H1 (cell line): Measurements from ENCODE around the gene ALDH7A1. TPM values are rescaled to one million over a fixed set of nuclear protein-coding genes. Genes with fewer than 3 reads are reported as not detected.

Source experiments
- CTCF ChIA-PET: fragments of 300-600 bp; sonication (Branson Sonifier 250); formaldehyde crosslinking; loops from one replicate; lab custom pipeline; 2021; ENCODE audit not compliant: partially characterized antibody; lab: Charles Lee
- POLR2A ChIA-PET: fragments of 300-600 bp; sonication (Branson Sonifier 250); formaldehyde crosslinking; loops from one replicate; lab custom pipeline; 2021; ENCODE audit warnings: inconsistent platforms; ENCODE audit not compliant: partially characterized antibody; lab: Charles Lee
- DNase-seq, 2 experiments: peaks; one replicate each; pipeline versions ENCODE4 v3.0.0 to v3.0.0-alpha.2; 2010 to 2022; ENCODE audit warnings: low spot score in 2 of 2, low read depth in 1 of 2, mixed read lengths in 1 of 2
- FAIRE-seq: peaks from 2 replicates; lab custom pipeline; 2011; peaks lifted over from hg19 to GRCh38; lab: Jason Lieb, UNC
- H2AFZ ChIP-seq: 2 replicates; pipeline ENCODE4 v1.8.1; 2012; ENCODE audit warnings: low read length, inconsistent platforms
- H2AK5ac ChIP-seq: 2 replicates; pipeline ENCODE4 v1.6.1; 2013; ENCODE audit warnings: low read depth, low read length
- H2BK120ac ChIP-seq: replicated peaks from 2 replicates; pipeline ENCODE3; 2013; ENCODE audit warnings: low read depth, low read length, inconsistent platforms
- H2BK12ac ChIP-seq: 2 replicates; pipeline ENCODE4 v1.6.1; 2013; ENCODE audit warnings: low read depth, low read length
- H2BK15ac ChIP-seq: 2 replicates; pipeline ENCODE4 v1.6.1; 2013; ENCODE audit warnings: low read length
- H2BK20ac ChIP-seq: 2 replicates; pipeline ENCODE4 v1.6.1; 2013; ENCODE audit warnings: low read length
- H2BK5ac ChIP-seq: 2 replicates; pipeline ENCODE4 v1.6.1; 2013; ENCODE audit warnings: low read depth, low read length
- H3K14ac ChIP-seq: 2 replicates; pipeline ENCODE4 v1.6.1; 2013; ENCODE audit warnings: inconsistent platforms; ENCODE audit not compliant: insufficient read length
- H3K18ac ChIP-seq: 2 replicates; pipeline ENCODE4 v1.6.1; 2013; ENCODE audit warnings: low read length; ENCODE audit errors: extremely low read depth
- H3K23ac ChIP-seq: 2 replicates; pipeline ENCODE4 v1.6.1; 2013; ENCODE audit warnings: inconsistent platforms; ENCODE audit not compliant: insufficient read length
- H3K23me2 ChIP-seq: 2 replicates; pipeline ENCODE4 v1.6.1; 2013; ENCODE audit warnings: low read depth, low read length
- H3K27ac ChIP-seq: 2 replicates; pipeline ENCODE4 v1.6.1; 2011; ENCODE audit warnings: low read depth, low read length, inconsistent platforms
- H3K27me3 ChIP-seq, 4 experiments: replicated peaks in 1 of 4; 1 replicate in 1 of 4; 2 replicates in 3 of 4; pipeline versions ENCODE4 v1.6.1 to v1.8.1; 2011 to 2013; ENCODE audit warnings: low read length in 3 of 4, mild to moderate bottlenecking in 3 of 4, inconsistent platforms in 2 of 4, mixed read lengths in 2 of 4, moderate library complexity in 1 of 4; ENCODE audit not compliant: control insufficient read depth in 3 of 4, insufficient read depth in 3 of 4; ENCODE audit errors: extremely low read depth in 1 of 4
- H3K36me3 ChIP-seq, 4 experiments: 2 replicates each; pipeline versions ENCODE4 v1.6.1 to v1.8.1; 2011 to 2013; ENCODE audit warnings: mild to moderate bottlenecking in 4 of 4, low read length in 3 of 4, moderate library complexity in 2 of 4, control low read depth in 1 of 4, inconsistent platforms in 1 of 4; ENCODE audit not compliant: insufficient read depth in 4 of 4, control insufficient read depth in 2 of 4
- H3K4ac ChIP-seq: replicated peaks from 2 replicates; pipeline ENCODE3; 2013; ENCODE audit warnings: low read length, low read depth, mixed read lengths, inconsistent platforms; ENCODE audit not compliant: insufficient read length
- H3K4me1 ChIP-seq, 4 experiments: replicated peaks in 1 of 4; 1 replicate in 1 of 4; 2 replicates in 3 of 4; pipeline versions ENCODE4 v1.6.1 to v1.8.1; 2011 to 2013; ENCODE audit warnings: low read length in 3 of 4, inconsistent platforms in 2 of 4, mixed read lengths in 1 of 4; ENCODE audit not compliant: insufficient read depth in 4 of 4, control insufficient read depth in 3 of 4
- H3K4me2 ChIP-seq, 2 experiments: 2 replicates each; pipeline versions ENCODE4 v1.6.1 to v1.8.1; 2011 to 2013; ENCODE audit warnings: low read depth in 2 of 2, low read length in 2 of 2, control low read depth in 1 of 2, inconsistent platforms in 1 of 2, mild to moderate bottlenecking in 1 of 2; ENCODE audit not compliant: insufficient read depth in 1 of 2
- H3K4me3 ChIP-seq, 4 experiments: fragments of 200-600, 300-600 bp in 1 of 4; sonication (generic), shearing (Covaris generic), sonication (Bioruptor Twin) in 1 of 4; 2 replicates each; pipeline versions ENCODE4 v1.5.1 to v1.8.1; 2011 to 2016; ENCODE audit warnings: low read length in 4 of 4, low read depth in 3 of 4, control low read depth in 2 of 4, inconsistent platforms in 2 of 4, mild to moderate bottlenecking in 2 of 4, mixed read lengths in 1 of 4, moderate library complexity in 1 of 4; ENCODE audit not compliant: insufficient read depth in 2 of 4; ENCODE audit errors: extremely low read depth in 1 of 4
- H3K56ac ChIP-seq: replicated peaks from 2 replicates; pipeline ENCODE3; 2013; ENCODE audit warnings: low read depth, mild to moderate bottlenecking, mixed read lengths, low read length, inconsistent platforms; ENCODE audit not compliant: insufficient read length
- H3K79me1 ChIP-seq: 2 replicates; pipeline ENCODE4 v1.6.1; 2013; ENCODE audit warnings: low read depth, low read length, control low read depth
- H3K79me2 ChIP-seq, 2 experiments: 2 replicates each; pipeline versions ENCODE4 v1.6.1 to v1.8.1; 2012 to 2013; ENCODE audit warnings: low read length in 2 of 2, mild to moderate bottlenecking in 2 of 2, inconsistent platforms in 1 of 2; ENCODE audit not compliant: insufficient read depth in 2 of 2, control insufficient read depth in 1 of 2
- H3K9ac ChIP-seq, 4 experiments: replicated peaks in 1 of 4; 1 replicate in 1 of 4; 2 replicates in 3 of 4; pipeline versions ENCODE4 v1.6.1 to v1.8.1; 2011 to 2013; ENCODE audit warnings: low read depth in 3 of 4, low read length in 3 of 4, control low read depth in 2 of 4, mild to moderate bottlenecking in 2 of 4, moderate library complexity in 2 of 4, inconsistent platforms in 1 of 4; ENCODE audit errors: extremely low read depth in 1 of 4
- H3K9me3 ChIP-seq, 2 experiments: 2 replicates each; pipeline versions ENCODE4 v1.6.1 to v1.8.1; 2012 to 2013; ENCODE audit warnings: mild to moderate bottlenecking in 2 of 2, moderate library complexity in 2 of 2, control low read depth in 1 of 2, inconsistent platforms in 1 of 2, low read depth in 1 of 2, low read length in 1 of 2, mixed read lengths in 1 of 2; ENCODE audit not compliant: insufficient read depth in 2 of 2
- H4K20me1 ChIP-seq, 2 experiments: replicated peaks in 1 of 2; 2 replicates each; pipeline versions ENCODE3 to v1.8.1; 2011 to 2013; ENCODE audit warnings: inconsistent platforms in 2 of 2, low read length in 2 of 2, mild to moderate bottlenecking in 1 of 2; ENCODE audit not compliant: insufficient read depth in 2 of 2, control insufficient read depth in 1 of 2
- H4K5ac ChIP-seq: 2 replicates; pipeline ENCODE4 v1.6.1; 2013; ENCODE audit warnings: low read length, low read depth, mixed read lengths, inconsistent platforms; ENCODE audit not compliant: insufficient read length
- H4K8ac ChIP-seq: 2 replicates; pipeline ENCODE4 v1.8.0; 2013; ENCODE audit warnings: mild to moderate bottlenecking, moderate library complexity, low read length, inconsistent platforms; ENCODE audit not compliant: insufficient read depth; ENCODE audit errors: extremely low read depth
- H4K91ac ChIP-seq: replicated peaks from 2 replicates; pipeline ENCODE3; 2013; ENCODE audit warnings: low read length, mixed read lengths, inconsistent platforms; ENCODE audit not compliant: insufficient read length
- CHD1 ChIP-seq: IDR thresholded peaks from 2 replicates; pipeline ENCODE4 v1.6.1; 2012; ENCODE audit warnings: low read depth, low read length, improper control_type of control experiment
- CHD2 ChIP-seq: IDR thresholded peaks from 2 replicates; pipeline ENCODE4 v1.6.1; 2012; ENCODE audit warnings: low read length, improper control_type of control experiment
- EGR1 ChIP-seq: IDR thresholded peaks from 2 replicates; pipeline ENCODE4 v1.6.1; 2011; ENCODE audit warnings: low read depth, low read length, borderline replicate concordance
- JUN ChIP-seq: IDR thresholded peaks from 2 replicates; pipeline ENCODE4 v1.6.1; 2011; ENCODE audit warnings: low read depth, mild to moderate bottlenecking, improper control_type of control experiment, low read length
- KDM4A ChIP-seq: IDR thresholded peaks from one replicate; pipeline ENCODE4 v1.7.1; 2012; ENCODE audit warnings: low read depth, mild to moderate bottlenecking, moderate library complexity, low read length, inconsistent platforms; ENCODE audit not compliant: severe bottlenecking
- POLR2A ChIP-seq, 2 experiments: IDR thresholded peaks; 1 replicate in 1 of 2; 2 replicates in 1 of 2; pipeline ENCODE4 v1.6.1; 2011; ENCODE audit warnings: low read depth in 2 of 2, low read length in 2 of 2, mild to moderate bottlenecking in 2 of 2; ENCODE audit errors: control extremely low read depth in 1 of 2
- TAF7 ChIP-seq: optimal IDR thresholded peaks from 2 replicates; pipeline ENCODE3; 2011; ENCODE audit warnings: low read depth, mild to moderate bottlenecking, inconsistent platforms, low read length, moderate library complexity, borderline replicate concordance
- TCF12 ChIP-seq: IDR thresholded peaks from 2 replicates; pipeline ENCODE4 v1.6.1; 2011; ENCODE audit warnings: low read depth, mild to moderate bottlenecking, low read length
- YY1 ChIP-seq: IDR thresholded peaks from 2 replicates; pipeline ENCODE4 v1.6.1; 2011; ENCODE audit warnings: low read depth, mild to moderate bottlenecking, low read length
- polyA plus RNA-seq, 7 experiments: library from polyadenylated mRNA; depleted of rRNA in 3 of 7; stranded (reverse) in 5 of 7; unstranded in 2 of 7; fragments of >200 nt in 5 of 7; fragments of 200-250 nt in 2 of 7; gene quantifications; 1 replicate in 5 of 7; 2 replicates in 1 of 7; 4 replicates in 1 of 7; pipeline versions ENCODE4 v1.2.1 to v1.2.3, GENCODE V29; 2011 to 2013; ENCODE audit warnings: missing spikeins in 2 of 7, mixed read lengths in 2 of 7
- total RNA-seq: library from RNA; stranded (reverse); fragmentation: NEBNext Ultra II Directional; extraction: Animal tissue kit (Norgen Biotek cat#: 25700); gene quantifications from 2 replicates; pipeline ENCODE4 v1.2.1, GENCODE V29; 2021
- TF ChIP-seq, protein P1 (sequence below): IDR thresholded peaks from 2 replicates; pipeline ENCODE4 v1.6.1; 2012; ENCODE audit warnings: inconsistent platforms
- TF ChIP-seq, protein P2 (sequence below): IDR thresholded peaks from 2 replicates; pipeline ENCODE4 v1.6.1; 2011; ENCODE audit warnings: low read length, improper control_type of control experiment
- TF ChIP-seq, protein P3 (sequence below): IDR thresholded peaks from 2 replicates; pipeline ENCODE4 v1.6.1; 2012; ENCODE audit warnings: low read length, inconsistent platforms

ALDH7A1 gene
- total and polyA plus RNA-seq, 2 of the 8 experiments (the other 6 are each of a cell fraction or from before 2014, with no cell fraction given): 99.6 to 225 TPM

DNA sequence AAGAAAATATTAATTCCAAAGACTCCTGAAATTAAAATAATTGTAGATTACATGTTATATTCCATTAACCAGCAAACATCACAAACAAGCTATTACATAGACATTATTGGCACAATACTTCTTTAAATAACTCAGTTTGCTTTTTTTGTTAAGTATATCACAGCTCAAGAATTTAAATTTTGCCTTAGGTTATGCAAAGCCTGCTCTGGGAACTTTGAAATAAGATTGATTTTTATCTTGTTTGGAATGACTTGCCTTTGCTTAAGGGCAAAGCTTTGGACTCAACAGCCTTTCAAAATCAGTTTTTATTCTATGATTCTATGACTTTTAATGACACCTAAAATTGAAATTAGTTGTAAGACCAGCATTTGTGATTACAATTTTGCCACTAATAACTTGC is 78.2 kb downstream of the ALDH7A1 start:
- H3K9me3 ChIP-seq: no peaks in the 10 kb centered on the region
- H3K14ac ChIP-seq: no peak overlapping the region
- H2BK20ac ChIP-seq: no peak overlapping the region
- DNase-seq (no peak), FAIRE-seq (no peak)
- no peak overlapping the region for H4K91ac ChIP-seq
- H3K23ac ChIP-seq: no peak overlapping the region
- POLR2A ChIA-PET: no interaction called here
- no peaks in the 10 kb centered on the region for H3K79me1 ChIP-seq
- H2BK120ac ChIP-seq: no peak overlapping the region
- H3K27ac ChIP-seq: no peak overlapping the region
- no peak overlapping the region for H3K4ac ChIP-seq
- no peak overlapping the region for H2BK15ac ChIP-seq
- no peak overlapping the region for H2BK12ac ChIP-seq
- H3K27me3 ChIP-seq: no peaks in the 10 kb centered on the region
- H2AK5ac ChIP-seq: no peak overlapping the region
- H4K20me1 ChIP-seq: no peaks in the 10 kb centered on the region
- no peak overlapping the region for H3K4me2 ChIP-seq
- H3K36me3 ChIP-seq: no peaks in the 10 kb centered on the region
- no peak overlapping the region for H3K9ac ChIP-seq
- no peak overlapping the region for H3K4me3 ChIP-seq
- H3K23me2 ChIP-seq: no peaks in the 10 kb centered on the region
- H3K18ac ChIP-seq: no peak overlapping the region
- CTCF ChIA-PET: interaction anchor here (0.8 to 11.4 kb wide), 6 partner anchors 10 to 166 kb away, joined by 3 to 87 read pairs (median 3); no protein-coding TSS in a partner anchor
- peaks cover 0 to 3% (median under 1%) of the 10 kb centered on the region in 4 experiments; a peak in 3 of 7 replicates for H3K4me1 ChIP-seq
- H3K56ac ChIP-seq: no peak overlapping the region
- H4K8ac ChIP-seq: no peak overlapping the region
- H3K79me2 ChIP-seq: no peaks in the 10 kb centered on the region
- H2AFZ ChIP-seq: no peak overlapping the region
- H4K5ac ChIP-seq: no peak overlapping the region
- no peak overlapping the region for H2BK5ac ChIP-seq
- TF ChIP-seq YY1 (no peak), KDM4A (no peak), EGR1 (no peak), CHD1 (no peak), CHD2 (no peak), JUN (no peak), TAF7 (no peak), POLR2A (IDR thresholded peaks at IDR 0.05; ENCODE audit: control extremely low read depth in 1 of 2, low read depth in 2 of 2, low read length in 2 of 2) (no peak), TCF12 (no peak)
- TF ChIP-seq, protein P1, sequence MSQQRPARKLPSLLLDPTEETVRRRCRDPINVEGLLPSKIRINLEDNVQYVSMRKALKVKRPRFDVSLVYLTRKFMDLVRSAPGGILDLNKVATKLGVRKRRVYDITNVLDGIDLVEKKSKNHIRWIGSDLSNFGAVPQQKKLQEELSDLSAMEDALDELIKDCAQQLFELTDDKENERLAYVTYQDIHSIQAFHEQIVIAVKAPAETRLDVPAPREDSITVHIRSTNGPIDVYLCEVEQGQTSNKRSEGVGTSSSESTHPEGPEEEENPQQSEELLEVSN: no peak
- TF ChIP-seq, protein P2, sequence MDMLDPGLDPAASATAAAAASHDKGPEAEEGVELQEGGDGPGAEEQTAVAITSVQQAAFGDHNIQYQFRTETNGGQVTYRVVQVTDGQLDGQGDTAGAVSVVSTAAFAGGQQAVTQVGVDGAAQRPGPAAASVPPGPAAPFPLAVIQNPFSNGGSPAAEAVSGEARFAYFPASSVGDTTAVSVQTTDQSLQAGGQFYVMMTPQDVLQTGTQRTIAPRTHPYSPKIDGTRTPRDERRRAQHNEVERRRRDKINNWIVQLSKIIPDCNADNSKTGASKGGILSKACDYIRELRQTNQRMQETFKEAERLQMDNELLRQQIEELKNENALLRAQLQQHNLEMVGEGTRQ: no peak
- TF ChIP-seq, protein P3, sequence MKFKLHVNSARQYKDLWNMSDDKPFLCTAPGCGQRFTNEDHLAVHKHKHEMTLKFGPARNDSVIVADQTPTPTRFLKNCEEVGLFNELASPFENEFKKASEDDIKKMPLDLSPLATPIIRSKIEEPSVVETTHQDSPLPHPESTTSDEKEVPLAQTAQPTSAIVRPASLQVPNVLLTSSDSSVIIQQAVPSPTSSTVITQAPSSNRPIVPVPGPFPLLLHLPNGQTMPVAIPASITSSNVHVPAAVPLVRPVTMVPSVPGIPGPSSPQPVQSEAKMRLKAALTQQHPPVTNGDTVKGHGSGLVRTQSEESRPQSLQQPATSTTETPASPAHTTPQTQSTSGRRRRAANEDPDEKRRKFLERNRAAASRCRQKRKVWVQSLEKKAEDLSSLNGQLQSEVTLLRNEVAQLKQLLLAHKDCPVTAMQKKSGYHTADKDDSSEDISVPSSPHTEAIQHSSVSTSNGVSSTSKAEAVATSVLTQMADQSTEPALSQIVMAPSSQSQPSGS: no peak
